Measurements from ENCODE around the gene FAM151B. TPM values are rescaled to one million over a fixed set of nuclear protein-coding genes. Genes with fewer than 3 reads are reported as not detected.
A peak's percentile ranks its signal among the peaks of the same experiment; 100 is the strongest.
"Not testable (repeated sequence)": the region's sequence is repeated elsewhere in the genome, so short reads cannot be mapped to it uniquely, and the experiment has no call there.

FAM151B gene
- 2.1 TPM for total RNA-seq
- long read RNA-seq, result 0 reads

DNA sequence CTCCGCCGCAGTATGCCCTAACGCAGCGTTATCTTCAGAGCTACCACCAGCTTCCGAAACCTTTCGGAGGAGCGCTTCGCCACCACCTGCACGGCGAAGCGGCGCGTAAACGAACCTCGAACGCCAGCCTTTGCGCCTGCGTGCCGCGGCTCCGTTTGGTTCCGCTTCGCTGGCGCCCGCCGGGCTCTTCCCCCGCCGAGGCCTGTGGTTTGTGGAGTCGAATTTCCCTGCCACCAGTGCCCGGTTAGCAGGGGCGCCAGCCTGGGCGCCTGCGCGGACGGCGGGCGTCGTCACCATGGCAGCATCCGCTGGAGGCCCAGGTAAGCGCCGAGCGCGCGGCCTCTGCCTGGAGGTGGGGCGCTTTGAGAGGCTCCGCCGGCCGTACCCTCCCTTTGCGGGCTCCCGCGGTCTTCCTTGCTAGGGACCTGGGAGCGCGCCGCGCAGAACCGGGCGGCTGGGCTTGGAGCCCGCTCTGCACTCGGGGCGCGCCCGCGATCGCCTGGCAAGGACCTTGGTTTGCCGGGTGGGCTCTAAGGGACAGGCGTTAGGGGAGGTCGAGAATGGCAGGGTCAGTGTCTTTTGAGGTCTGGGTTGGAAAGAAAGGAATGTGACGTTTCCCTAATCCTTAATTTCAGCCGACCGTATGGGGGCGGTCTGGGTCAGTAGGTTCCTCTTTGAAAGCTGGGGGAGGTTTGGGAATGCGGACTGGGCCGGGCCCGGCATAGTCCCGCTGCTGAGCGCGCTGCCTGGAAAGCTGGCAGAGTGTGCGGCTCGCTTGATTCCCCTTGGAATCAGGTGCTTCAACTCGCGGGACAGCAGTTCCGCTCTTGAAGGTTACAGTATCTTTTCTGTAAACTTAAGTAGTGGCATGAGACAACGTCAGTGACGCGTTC is at the start of gene FAM151B:
Gene FAM151B, plus strand, starts transcription at position 272 of the 893 bp plus-strand sequence. Its CDS starts 24 bp downstream, at position 296.
- intact Hi-C loops (cut with DNase I), result loop anchor here (5.0 kb wide), 2 partner anchors 164 to 184 kb away; partner anchors contain the start of genes DHFR and MSH3
- peak; percentile 94 for DNase-seq (ENCODE audit: low spot score)

DNA sequence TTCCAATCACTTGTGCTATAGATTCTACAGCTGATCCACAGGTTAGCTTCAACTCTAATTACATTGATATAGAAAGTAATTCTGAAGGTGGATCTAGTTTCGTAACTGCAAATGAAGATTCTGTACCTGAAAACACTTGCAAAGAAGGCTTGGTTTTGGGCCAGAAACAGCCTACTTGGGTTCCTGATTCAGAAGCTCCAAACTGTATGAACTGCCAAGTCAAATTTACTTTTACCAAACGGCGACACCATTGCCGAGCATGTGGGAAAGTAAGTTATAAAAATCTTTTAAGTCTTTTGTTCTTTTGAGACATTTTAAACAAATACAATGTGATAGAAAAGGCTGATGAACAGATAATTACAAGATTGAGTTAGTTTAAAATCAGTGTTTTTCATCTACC is 49.2 kb upstream of the FAM151B start:
- intact Hi-C loops (cut with DNase I), result no loop called here
- no peak for DNase-seq (ENCODE audit: low spot score)

DNA sequence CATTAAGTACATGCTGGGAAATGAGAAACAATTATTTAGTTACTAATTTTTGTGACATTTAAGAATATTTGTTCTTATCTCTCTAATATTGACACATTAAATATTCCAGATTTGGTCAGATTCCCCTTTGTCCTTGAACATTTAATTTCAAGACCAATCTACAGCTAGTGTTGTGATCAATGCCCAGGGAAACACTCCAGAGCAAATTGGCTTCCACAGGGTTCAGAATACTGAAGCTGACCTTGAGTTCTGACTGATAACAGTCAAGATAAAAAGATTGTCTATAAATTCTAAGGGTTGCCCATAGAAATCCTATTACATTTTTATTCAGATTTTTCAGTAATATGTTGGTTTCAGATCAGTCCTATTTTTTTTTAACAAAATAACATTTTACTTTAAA is 48.7 kb upstream of the FAM151B start:
- no peak for DNase-seq (ENCODE audit: low spot score)

DNA sequence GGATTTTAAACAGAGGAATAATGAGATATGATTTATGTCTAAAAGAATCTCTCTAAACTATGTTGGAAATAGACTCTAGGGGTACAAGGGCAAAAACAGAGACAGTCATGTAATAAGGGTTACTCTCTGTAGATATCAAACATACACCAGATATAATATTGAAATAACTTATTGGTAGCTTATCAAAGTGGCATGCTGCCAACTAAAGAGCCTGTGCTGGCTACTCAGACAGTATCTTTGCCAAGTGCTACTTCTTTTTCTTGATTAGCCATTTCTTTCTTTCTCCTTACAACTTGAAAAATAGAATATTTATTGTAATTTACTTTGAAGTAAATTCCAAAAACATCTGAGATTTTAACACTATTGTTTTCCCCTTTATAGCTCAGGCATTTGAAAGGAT is 45.2 kb upstream of the FAM151B start:
- intact Hi-C loops (cut with DNase I), result no loop called here
- DNase-seq (ENCODE audit: low spot score), result no peak

More for the DNA sequence above, 48.7 kb upstream of the FAM151B start:
- intact Hi-C loops (cut with DNase I), result no loop called here

- no peak for DNase-seq (ENCODE audit: low spot score)
- intact Hi-C loops (cut with DNase I), result no loop called here
Observed at GRCh38 chr5:80453366-80453765, 34.5 kb upstream of the FAM151B start.

DNA sequence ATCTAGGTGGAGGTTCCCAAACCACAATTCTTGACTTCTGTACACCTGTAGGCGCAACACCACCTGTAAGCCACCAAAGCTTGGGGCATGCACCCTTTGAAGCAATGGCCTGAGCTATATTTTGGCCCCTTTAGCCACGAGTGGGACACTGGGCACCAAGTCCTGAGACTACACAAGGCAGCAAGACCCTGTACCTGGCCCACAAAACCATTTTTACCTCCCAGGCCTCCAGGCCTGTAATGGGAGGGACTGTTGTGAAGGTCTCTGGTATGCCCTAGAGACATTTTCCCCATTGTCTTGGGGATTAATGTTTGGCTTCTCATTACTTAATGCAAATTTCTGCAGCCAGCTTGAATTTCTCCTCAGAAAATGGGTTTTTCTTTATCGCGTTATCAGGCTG is 24.6 kb upstream of the FAM151B start:
- intact Hi-C loops (cut with DNase I), result no loop called here
- DNase-seq (ENCODE audit: low spot score), result no peak

GRCh38 chr5:80466669-80467485 is 21.0 kb upstream of the FAM151B start:
- no peak for DNase-seq (ENCODE audit: low spot score)
- intact Hi-C loops (cut with DNase I), result no loop called here

- intact Hi-C loops (cut with DNase I), result no loop called here
- DNase-seq (ENCODE audit: low spot score), result no peak
Observed at GRCh38 chr5:80468131-80468530, 19.8 kb upstream of the FAM151B start.

GRCh38 chr5:80470631-80471030 is 17.3 kb upstream of the FAM151B start:
- DNase-seq (ENCODE audit: low spot score); intact Hi-C loops (cut with DNase I): not testable (repeated sequence)

DNA sequence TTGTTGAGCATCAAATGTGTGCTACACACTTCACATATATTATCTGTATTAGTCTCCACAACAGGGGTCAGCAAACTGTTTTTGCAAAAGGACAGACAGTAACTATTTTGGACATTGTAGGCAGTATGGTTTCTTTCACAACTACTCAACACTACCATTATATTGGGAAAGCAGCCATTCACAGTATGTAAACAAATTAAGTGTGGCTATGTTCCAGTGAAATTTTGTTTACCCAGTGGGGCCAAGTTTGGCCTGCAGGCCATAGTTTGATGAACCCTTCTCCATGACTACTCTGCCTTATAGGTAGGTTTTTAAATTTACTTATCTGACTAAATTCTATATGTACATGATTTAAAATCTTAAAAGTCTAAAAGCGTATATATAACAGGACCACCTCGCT is 13.0 kb upstream of the FAM151B start:
- intact Hi-C loops (cut with DNase I), result no loop called here

DNA sequence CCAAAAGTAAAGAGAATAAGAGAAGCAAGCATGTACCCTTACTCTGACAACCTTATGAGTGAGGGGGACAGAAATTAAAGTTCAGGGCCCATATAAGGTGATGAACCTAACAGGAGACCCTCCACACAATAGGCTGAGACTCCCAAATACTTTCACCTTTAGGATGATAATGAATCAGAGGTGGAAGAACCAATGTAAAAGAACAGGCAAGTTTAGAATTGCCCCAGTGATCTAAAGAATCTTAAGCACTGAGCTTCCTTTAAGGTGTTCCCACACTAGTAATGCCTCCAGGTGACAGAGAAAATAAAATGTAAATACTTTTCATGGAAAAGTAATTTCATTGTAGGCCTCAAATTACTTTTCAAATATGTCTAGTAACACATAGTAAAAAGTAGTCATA is 8.2 kb upstream of the FAM151B start:
- DNase-seq (ENCODE audit: low spot score), result no peak
- intact Hi-C loops (cut with DNase I), result no loop called here

More for the DNA sequence above, 13.0 kb upstream of the FAM151B start:
- DNase-seq (ENCODE audit: low spot score), result no peak

- intact Hi-C loops (cut with DNase I), result no loop called here
- DNase-seq (ENCODE audit: low spot score), result no peak
Observed at GRCh38 chr5:80480354-80480753, 7.5 kb upstream of the FAM151B start.

GRCh38 chr5:80481019-80481893 is 6.6 kb upstream of the FAM151B start:
- intact Hi-C loops (cut with DNase I), result no loop called here

GRCh38 chr5:80482578-80482977 is 5.3 kb upstream of the FAM151B start:
- intact Hi-C loops (cut with DNase I), result no loop called here

More at GRCh38 chr5:80481019-80481893, 6.6 kb upstream of the FAM151B start:
- DNase-seq (ENCODE audit: low spot score), result no peak

DNA sequence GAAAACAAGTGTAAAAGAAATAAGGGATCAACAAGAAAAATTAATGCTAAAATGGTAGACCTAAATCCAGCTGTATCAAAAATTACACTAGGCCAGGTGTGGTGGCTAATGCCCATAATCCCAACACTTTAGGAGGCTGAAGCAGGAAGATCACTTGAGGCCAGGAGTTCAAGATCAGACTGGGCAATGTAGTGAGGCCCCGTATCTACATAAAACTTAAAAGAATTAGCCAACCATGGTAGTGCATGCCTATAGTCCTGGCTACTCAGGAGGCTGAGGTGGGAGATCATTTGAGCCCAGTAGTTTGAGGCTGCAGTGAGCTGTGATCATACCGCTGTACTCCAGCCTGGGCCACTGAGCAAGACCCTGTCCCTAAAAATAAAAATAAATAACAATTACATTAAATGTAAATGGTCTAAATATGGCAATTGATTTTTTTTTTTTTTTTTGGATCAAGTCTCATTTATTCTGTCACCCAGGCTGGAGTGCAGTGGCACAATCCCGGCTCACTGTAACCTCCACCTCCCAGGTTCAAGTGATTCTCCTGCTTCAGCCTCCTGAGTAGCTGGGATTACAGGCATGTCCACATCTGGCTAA is 4.2 kb upstream of the FAM151B start:
- intact Hi-C loops (cut with DNase I), result no loop called here
- DNase-seq (ENCODE audit: low spot score), result no peak

More at GRCh38 chr5:80482578-80482977, 5.3 kb upstream of the FAM151B start:
- DNase-seq (ENCODE audit: low spot score), result no peak

DNA sequence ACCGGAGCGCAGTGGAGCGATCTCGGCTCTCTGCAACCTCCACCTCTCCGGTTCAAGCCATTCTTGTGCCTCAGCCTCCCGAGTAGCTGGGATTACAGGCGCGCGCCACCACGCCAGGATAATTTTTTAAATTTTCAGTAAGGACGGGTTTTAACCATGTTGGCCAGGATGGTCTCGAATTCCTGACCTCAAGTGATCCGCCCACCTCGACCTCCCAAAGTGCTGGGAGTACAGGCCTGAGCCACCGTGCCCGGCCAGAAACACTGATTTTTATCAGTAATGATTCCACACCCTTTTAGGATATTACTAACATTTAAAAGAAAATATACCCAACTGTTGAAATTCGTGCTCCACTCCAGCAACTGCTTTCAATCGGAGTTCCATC is 464 bp upstream of the FAM151B start:
- DNase-seq (ENCODE audit: low spot score), result no peak
- intact Hi-C loops (cut with DNase I), result loop anchor here (5.0 kb wide), 2 partner anchors 165 to 185 kb away; partner anchors contain the start of genes DHFR and MSH3

DNA sequence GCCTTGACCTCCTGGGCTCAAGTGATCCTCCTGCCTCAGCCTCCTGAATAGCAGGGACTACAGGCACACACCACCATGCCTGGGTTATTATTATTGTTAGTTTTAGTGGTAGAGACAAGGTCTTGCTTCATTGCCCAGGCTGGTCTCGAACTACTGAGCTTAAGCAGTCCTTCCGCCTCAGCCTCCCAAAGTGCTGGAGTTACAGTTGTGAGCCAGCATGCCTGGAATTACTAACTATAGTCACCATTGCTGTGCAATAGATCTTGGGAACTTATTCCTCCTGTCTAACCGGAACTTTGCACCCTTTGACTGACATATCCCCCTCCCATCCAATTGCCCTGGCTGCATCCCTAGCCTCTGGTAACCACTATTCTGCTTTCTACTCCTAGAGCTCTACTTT is 3.4 kb downstream of the FAM151B start:
- DNase-seq (ENCODE audit: low spot score), result no peak
- intact Hi-C loops (cut with DNase I), result no loop called here

GRCh38 chr5:80492741-80493140 is 4.8 kb downstream of the FAM151B start:
- DNase-seq (ENCODE audit: low spot score), result no peak
- intact Hi-C loops (cut with DNase I), result no loop called here

DNA sequence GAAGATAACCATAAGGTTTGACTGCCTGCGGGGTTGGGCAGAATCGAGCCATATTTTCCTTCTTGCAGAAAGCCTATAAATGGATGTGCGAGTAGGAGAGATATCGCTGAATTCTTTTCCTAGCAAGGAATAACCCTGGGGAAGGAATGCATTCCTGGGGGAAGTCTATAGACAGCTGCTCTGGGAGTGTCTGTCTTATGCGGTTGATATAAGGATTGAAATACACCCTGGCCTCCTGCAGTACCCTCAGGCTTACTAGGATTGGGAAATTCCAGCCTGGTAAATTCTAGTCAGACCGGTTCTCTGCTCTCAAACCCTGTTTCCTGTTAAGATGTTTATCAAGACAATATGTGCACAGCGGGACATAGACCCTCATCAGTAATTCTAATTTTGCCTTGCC is 5.5 kb downstream of the FAM151B start:
- intact Hi-C loops (cut with DNase I); DNase-seq (ENCODE audit: low spot score): not testable (repeated sequence)
